GM21515 (cell line): ENCODE data around the gene DCLRE1B.
A peak's percentile ranks its signal among the peaks of the same experiment; 100 is the strongest.

Experiments
- ATAC-seq: cut with Tn5 transposase; IDR thresholded peaks from one replicate; pipeline ENCODE4 v1.9.1; 2021; ENCODE audit not compliant: unreplicated experiment

DCLRE1B gene

DNA sequence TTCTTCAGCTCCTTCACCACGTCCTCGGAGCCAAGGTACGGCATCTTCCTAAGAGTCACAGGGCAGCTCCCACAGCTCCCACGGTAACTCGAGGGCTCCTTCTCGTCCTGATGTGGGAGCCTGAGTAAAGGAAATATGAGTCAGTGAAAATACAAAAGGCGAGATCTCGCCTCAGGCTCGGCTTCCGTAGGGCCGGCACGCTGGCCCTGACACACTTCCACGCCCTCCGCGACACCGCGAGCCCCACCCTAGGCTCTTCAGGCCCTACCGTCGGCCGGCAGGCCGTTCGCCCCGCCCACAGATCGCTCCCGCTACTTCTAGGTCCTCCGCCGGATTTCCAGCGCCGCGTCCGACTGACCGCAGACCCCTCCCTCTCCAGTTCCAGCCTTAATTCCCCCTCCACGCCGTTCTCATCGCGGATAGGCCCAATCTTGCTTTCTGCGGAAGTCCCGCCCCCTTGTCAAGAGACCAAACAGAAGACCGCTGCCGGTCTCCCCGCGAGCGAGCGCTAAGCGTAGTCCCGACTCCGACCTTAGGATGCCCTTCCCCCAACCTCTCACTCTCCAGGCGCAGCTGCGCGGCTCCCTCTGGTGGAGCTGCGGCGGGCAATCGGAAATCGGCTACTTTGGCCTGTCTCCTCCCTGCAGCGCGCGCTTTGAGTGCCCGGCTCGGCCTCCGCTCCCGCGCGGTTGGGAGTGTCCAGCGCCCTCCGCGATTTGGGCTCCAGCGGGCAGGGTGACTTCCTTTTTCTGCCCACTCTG, at the start of gene DCLRE1B, which contains the start of gene AP4B1:
TSS of gene DCLRE1B (plus strand) at position 653 of the 761 bp plus-strand sequence. CDS start 261 bp downstream, outside the sequence.
TSS of gene AP4B1 (minus strand) at position 126 of the 761 bp plus-strand sequence. CDS start at position 44, 82 bp downstream.
- ATAC-seq: peak; percentile 88

GRCh38 chr1:113855630-113856400, 49.3 kb upstream of the DCLRE1B start:
- ATAC-seq: no peak

DNA sequence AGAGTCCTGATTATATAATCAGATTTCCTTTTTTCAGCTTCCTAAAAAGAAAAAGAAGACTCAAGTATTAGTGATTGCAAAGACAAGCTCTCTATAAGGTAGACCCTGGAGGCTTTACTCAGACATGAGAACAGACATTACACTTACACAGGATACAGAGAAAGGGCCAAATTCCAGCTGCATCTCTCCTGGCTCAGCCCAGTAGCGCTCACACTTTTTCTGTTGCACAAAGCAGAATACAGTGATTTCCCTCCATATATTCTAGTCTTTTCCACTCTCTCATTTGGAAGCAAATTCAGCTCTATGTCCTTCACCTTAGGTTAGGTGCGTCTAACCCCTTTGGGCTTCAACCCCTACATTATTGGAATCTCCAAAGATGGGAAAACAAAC, 48.7 kb upstream of the DCLRE1B start:
- no peak for ATAC-seq

- no peak for ATAC-seq
Observed at GRCh38 chr1:113857776-113858175, 47.4 kb upstream of the DCLRE1B start.

- no peak for ATAC-seq
Observed at GRCh38 chr1:113858418-113858817, 46.7 kb upstream of the DCLRE1B start.

DNA sequence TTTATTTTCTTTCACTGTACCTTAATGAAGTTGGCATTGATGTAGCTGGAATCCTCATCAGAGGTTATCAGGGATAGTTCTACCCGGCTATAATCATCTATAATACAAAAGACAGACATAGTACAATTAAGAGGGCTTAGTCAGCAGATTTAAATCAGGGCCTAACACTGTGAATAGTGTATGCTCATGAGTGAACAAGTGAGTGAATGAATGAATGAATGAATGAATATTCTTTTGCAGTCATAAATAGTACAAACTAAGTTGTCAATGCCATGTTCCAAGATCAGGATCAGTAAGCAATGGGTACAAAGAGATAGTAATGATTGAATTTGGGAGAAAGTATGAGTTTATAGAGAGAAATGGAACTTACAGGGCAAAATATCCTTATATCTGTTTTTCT, 46.1 kb upstream of the DCLRE1B start:
- no peak for ATAC-seq

- ATAC-seq: peak; percentile 87
Observed at GRCh38 chr1:113859478-113860175, 45.5 kb upstream of the DCLRE1B start.

- no peak for ATAC-seq
Observed at GRCh38 chr1:113860891-113861290, 44.2 kb upstream of the DCLRE1B start.

GRCh38 chr1:113861641-113862040, 43.5 kb upstream of the DCLRE1B start:
- no peak for ATAC-seq

GRCh38 chr1:113868387-113869083, 36.6 kb upstream of the DCLRE1B start:
- no peak for ATAC-seq

- no peak for ATAC-seq
Observed at GRCh38 chr1:113870778-113871177, 34.3 kb upstream of the DCLRE1B start.

DNA sequence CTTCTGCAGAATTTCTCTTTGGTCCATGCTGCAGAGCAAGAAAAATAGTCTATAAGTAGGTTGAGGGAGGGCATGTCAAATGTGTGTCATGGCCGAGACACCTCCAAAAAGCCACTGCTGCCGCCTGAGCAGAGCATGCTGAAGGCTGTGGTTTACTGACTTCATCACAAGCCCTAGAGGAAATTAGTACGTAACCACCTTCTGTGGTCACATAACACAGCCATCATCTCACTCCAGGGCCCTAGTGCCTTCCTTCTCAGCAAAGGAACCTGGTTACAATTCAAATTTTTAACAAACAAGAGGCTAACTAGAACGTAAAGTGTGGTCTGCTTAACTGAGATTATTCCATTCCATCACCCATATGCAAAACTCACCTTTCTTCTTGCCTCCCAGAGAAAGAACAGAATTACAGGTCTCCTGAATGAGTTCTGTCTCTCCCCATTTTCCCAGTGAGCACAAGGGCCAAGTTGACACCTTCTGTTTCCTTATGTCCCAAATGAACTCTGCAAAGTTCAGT, 33.5 kb upstream of the DCLRE1B start, which contains the start of gene PTPN22:
TSS of gene PTPN22 (minus strand) at position 116 of the 517 bp plus-strand sequence.
- peak; percentile 89 for ATAC-seq

GRCh38 chr1:113872219-113872935, 32.7 kb upstream of the DCLRE1B start:
- ATAC-seq: no peak

- ATAC-seq: no peak
Observed at GRCh38 chr1:113874012-113874879, 30.9 kb upstream of the DCLRE1B start.

DNA sequence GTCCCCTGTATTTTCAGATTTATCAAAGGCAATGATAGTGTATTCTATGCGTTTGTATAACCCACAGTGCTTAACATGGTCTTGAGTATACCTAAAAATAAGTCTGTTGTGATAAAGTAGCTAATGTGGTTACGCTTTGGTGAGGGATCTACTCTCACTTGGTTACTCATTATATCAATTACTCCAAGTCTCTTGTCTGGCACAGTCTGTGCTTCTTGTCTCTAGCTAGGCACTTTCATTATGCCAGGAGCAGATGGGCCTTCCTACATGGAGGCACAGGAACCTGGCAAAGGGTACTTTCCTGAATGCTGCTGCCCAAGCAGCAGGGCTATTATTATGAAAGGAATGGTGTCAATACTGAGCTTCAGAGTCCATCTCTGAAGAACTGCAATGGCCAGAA, 29.4 kb upstream of the DCLRE1B start:
- ATAC-seq: no peak

DNA sequence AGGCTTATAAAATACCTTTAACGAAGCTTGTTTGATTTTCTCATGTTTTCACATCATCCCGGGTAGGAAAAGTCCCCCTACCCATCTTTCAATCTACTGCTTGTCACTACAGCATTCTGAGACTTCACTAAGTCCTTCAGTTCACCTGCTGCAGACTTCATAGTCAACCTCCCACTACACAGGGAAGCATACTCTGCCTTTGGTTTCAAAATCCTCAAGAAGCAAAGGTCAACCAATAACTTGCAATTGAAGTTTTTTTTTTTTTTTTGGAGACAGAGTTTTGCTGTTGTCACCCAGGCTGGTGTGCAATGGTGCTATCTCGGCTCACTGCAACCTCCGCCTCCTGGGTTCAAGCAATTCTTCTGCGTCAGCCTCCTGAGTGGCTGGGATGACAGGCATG, 28.9 kb upstream of the DCLRE1B start:
- ATAC-seq: no peak

DNA sequence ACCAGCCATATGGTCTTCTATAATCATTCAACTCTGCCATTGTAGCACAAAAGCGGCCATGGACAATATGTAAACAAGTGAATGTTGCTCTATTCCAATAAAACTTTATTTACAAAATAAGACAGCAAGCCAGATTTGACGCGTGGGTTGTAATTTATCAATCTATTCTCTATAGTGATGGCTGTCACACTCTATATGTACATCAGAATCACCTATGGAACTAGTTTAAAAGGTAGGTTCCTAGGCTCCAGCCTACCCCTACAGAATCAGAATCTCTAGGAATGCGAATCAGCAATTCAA, 25.4 kb upstream of the DCLRE1B start:
- no peak for ATAC-seq

GRCh38 chr1:113881661-113882060, 23.5 kb upstream of the DCLRE1B start:
- ATAC-seq: no peak
